Hindlimb muscle (tissue), 1 donor: ENCODE data around the gene EIF4E1B. TPM values are rescaled to one million over a fixed set of nuclear protein-coding genes. Genes with fewer than 3 reads are reported as not detected.

ENCODE experiments used
- DNase-seq: peaks from one replicate; pipeline ENCODE4 v3.0.0-alpha.2; 2013
- polyA plus RNA-seq: library from polyadenylated mRNA; unstranded; fragments of 120-200 nt; gene quantifications from one replicate; pipeline ENCODE4 v1.2.1, GENCODE V29; 2013; ENCODE audit not compliant: insufficient read length

EIF4E1B gene
- polyA plus RNA-seq, 1 donor, result 0.12 TPM

GRCh38 chr5:176606875-176607274 lies 23.6 kb upstream of the EIF4E1B start:
- DNase-seq, result no peak

GRCh38 chr5:176608142-176608705 lies 22.3 kb upstream of the EIF4E1B start:
- DNase-seq, result no peak

GRCh38 chr5:176608937-176609723 lies 21.3 kb upstream of the EIF4E1B start:
- DNase-seq, result no peak

- DNase-seq, result peak; percentile 68
These were observed 20.6 kb upstream of the EIF4E1B start, which contains the start of gene GPRIN1 for GRCh38 chr5:176609724-176610434. Gene GPRIN1, minus strand, starts transcription at chr5:176610156. Its CDS starts 10,322 bp downstream, at chr5:176599834.

- DNase-seq, result no peak
These were observed 20.1 kb upstream of the EIF4E1B start for GRCh38 chr5:176610435-176610773.

- peak; percentile 81 for DNase-seq
These were observed 19.0 kb upstream of the EIF4E1B start for GRCh38 chr5:176611435-176611834.

- no peak for DNase-seq
These were observed 18.5 kb upstream of the EIF4E1B start for GRCh38 chr5:176612008-176612407.

GRCh38 chr5:176612855-176613254 lies 17.6 kb upstream of the EIF4E1B start:
- no peak for DNase-seq

- no peak for DNase-seq
These were observed 15.5 kb upstream of the EIF4E1B start for GRCh38 chr5:176614805-176615478.

- no peak for DNase-seq
These were observed 14.0 kb upstream of the EIF4E1B start for GRCh38 chr5:176616511-176616910.

- DNase-seq, result no peak
These were observed 11.7 kb upstream of the EIF4E1B start for GRCh38 chr5:176618783-176619182.

GRCh38 chr5:176619203-176619568 lies 11.3 kb upstream of the EIF4E1B start:
- DNase-seq, result peak; percentile 37

GRCh38 chr5:176619569-176620332 lies 10.7 kb upstream of the EIF4E1B start:
- no peak for DNase-seq

- DNase-seq, result no peak
These were observed 10.0 kb upstream of the EIF4E1B start for GRCh38 chr5:176620333-176620981.

GRCh38 chr5:176621661-176622079 lies 8.8 kb upstream of the EIF4E1B start:
- no peak for DNase-seq

- no peak for DNase-seq
These were observed 6.3 kb upstream of the EIF4E1B start for GRCh38 chr5:176624142-176624541.

GRCh38 chr5:176624938-176625337 lies 5.5 kb upstream of the EIF4E1B start:
- no peak for DNase-seq

- no peak for DNase-seq
These were observed 5.0 kb upstream of the EIF4E1B start for GRCh38 chr5:176625512-176625911.

GRCh38 chr5:176625966-176626875 lies 4.3 kb upstream of the EIF4E1B start:
- no peak for DNase-seq

- no peak for DNase-seq
These were observed 3.6 kb upstream of the EIF4E1B start for GRCh38 chr5:176626876-176627236.

GRCh38 chr5:176627582-176627981 lies 2.9 kb upstream of the EIF4E1B start:
- no peak for DNase-seq
